Effector memory CD4-positive, alpha-beta T cell (primary cell): ENCODE results near the gene CDC42BPB.

Source experiments
- DNase-seq, 3 donors: peaks; one replicate each; pipeline ENCODE4 v3.0.0-alpha.2; 2020
- H3K27ac ChIP-seq: 2 replicates; pipeline ENCODE4 v1.7.0; 2013; ENCODE audit warnings: mild to moderate bottlenecking, low read length, moderate library complexity; ENCODE audit not compliant: insufficient read depth, poor library complexity, severe bottlenecking
- H3K27me3 ChIP-seq: replicated peaks from 2 replicates; pipeline ENCODE4 v1.7.0; 2013; ENCODE audit warnings: mild to moderate bottlenecking, low read length; ENCODE audit not compliant: insufficient read depth, control insufficient read depth, poor library complexity, severe bottlenecking
- H3K36me3 ChIP-seq: 2 replicates; pipeline ENCODE4 v1.7.0; 2013; ENCODE audit warnings: mild to moderate bottlenecking, low read length, moderate library complexity; ENCODE audit not compliant: control insufficient read depth, insufficient read depth
- H3K4me1 ChIP-seq: 2 replicates; pipeline ENCODE4 v1.7.0; 2013; ENCODE audit warnings: low read length, mild to moderate bottlenecking; ENCODE audit not compliant: control insufficient read depth, insufficient read depth, poor library complexity, severe bottlenecking
- H3K4me3 ChIP-seq: 2 replicates; pipeline ENCODE4 v1.7.0; 2013; ENCODE audit warnings: low read length, low read depth, mild to moderate bottlenecking; ENCODE audit not compliant: insufficient read depth, poor library complexity, severe bottlenecking
- H3K9me3 ChIP-seq: 2 replicates; pipeline ENCODE4 v1.7.0; 2013; ENCODE audit warnings: mild to moderate bottlenecking, low read length, moderate library complexity; ENCODE audit not compliant: control insufficient read depth

CDC42BPB gene

DNA sequence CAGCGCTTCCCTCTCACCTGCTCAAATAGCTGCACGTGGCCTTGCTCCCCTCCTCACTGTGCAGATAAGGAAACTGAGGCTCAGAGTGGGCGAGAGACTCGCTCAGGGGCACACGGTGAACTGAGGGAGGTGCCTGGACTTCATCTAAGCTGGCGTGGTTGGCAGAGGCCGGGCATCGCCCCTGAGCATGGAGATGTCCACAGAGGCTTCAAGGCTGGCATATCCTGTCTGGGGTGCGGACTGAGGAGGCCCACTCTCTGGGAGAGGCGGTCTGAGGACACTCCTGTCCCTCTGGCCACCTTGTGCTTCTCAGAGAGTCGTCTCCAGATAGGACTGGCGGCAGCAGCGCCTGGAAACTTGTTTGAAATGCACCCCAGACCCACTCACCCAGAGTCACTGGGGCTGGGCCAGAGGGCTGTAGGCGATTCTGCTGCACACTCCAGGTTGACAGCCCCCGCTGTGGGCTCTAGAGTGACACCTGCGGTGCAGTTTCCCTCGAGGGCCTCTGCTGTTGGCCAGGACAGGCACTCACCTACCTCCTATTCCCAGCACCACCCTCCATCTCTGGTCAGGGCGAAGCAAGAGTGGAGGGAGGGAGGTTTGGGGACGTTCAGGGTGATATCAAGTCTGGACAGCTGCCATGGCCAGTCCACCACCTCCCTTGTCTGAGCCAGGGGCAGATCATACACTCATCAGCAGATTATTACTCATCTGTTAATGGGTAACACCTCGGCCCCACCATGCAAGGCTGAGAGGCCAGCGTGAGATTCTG, 15.4 kb upstream of the CDC42BPB start:
- no peak overlapping the region for H3K4me3 ChIP-seq
- no peak overlapping the region for H3K27ac ChIP-seq
- no peaks in the 10 kb centered on the region for H3K9me3 ChIP-seq
- H3K4me1 ChIP-seq, result peaks cover 8% of the 10 kb centered on the region
- H3K27me3 ChIP-seq, result peaks cover 3% of the 10 kb centered on the region
- H3K36me3 ChIP-seq, result no peaks in the 10 kb centered on the region
- DNase-seq, result no peak

DNA sequence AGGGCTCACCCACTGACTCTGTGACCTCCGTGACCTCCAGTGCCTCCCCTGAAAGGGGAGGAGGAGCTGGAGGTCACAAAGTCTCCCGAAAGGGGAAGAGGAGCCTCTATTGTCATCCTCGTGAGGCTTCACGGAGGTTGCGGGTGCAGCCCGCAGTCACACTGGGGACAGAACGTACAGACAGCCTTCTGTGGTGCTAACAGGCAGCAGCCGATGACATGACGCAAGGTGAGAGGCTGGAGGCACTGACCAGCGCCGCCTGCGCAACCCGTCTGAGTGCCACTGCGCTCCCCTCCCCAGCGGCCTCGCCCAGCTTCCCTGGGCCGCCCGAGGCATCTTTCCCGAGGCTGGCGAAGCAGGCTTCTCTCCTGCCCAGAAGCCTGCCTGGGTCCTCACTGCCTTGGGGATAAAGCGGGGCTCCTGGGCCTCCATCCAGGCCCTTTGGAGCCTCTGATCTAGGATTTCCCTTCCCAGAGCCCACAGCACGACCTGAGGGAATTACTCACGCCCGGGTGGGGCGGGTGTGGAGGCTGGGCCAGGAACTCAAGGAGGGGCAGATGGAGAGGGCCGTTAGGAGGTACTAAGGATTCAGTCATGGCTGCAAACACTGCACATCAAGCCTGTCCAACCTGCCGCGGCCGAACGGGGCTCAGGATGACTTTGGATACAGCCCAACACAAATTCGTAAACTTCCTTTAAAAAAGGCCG, 14.3 kb upstream of the CDC42BPB start:
- Histone ChIP-seq H3K27me3 (peaks cover 3% of the 10 kb centered on the region), H3K36me3 (no peaks in the 10 kb centered on the region), H3K4me3 (no peak overlapping the region), H3K27ac (no peak overlapping the region), H3K4me1 (peaks cover 8% of the 10 kb centered on the region), H3K9me3 (no peaks in the 10 kb centered on the region)
- no peak for DNase-seq

DNA sequence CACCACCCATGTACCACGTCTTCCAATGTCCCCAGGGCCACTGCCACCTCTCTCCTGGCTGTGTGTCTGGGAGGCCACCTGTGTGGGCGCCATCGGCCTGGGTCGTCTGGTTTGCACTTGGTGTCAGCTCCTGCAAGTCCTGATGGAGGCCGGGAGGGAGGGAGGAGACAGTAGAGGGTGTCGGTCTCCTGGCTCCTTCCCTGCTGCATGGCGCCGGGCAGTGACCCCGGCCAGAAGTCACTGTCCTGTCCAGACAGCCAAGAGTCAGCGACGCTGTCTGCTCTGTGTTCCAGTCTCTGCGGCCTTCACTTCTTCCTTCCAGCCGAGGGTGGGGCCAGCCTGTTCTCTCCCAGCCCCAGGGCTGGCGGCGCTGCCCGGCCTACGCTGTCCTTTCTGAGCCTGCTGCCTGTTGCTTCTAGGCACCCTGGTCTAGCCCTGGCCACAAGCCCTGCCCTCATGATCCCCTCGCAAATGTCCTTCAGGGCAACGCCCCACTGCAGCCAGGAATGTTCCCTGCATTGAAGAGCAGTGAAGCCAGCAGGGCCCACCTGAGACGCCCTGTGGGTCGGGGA, 13.7 kb upstream of the CDC42BPB start:
- Histone ChIP-seq H3K4me1 (peaks cover 8% of the 10 kb centered on the region), H3K9me3 (no peaks in the 10 kb centered on the region), H3K36me3 (no peaks in the 10 kb centered on the region), H3K27ac (no peak overlapping the region), H3K27me3 (peaks cover 3% of the 10 kb centered on the region), H3K4me3 (no peak overlapping the region)
- DNase-seq, result no peak

DNA sequence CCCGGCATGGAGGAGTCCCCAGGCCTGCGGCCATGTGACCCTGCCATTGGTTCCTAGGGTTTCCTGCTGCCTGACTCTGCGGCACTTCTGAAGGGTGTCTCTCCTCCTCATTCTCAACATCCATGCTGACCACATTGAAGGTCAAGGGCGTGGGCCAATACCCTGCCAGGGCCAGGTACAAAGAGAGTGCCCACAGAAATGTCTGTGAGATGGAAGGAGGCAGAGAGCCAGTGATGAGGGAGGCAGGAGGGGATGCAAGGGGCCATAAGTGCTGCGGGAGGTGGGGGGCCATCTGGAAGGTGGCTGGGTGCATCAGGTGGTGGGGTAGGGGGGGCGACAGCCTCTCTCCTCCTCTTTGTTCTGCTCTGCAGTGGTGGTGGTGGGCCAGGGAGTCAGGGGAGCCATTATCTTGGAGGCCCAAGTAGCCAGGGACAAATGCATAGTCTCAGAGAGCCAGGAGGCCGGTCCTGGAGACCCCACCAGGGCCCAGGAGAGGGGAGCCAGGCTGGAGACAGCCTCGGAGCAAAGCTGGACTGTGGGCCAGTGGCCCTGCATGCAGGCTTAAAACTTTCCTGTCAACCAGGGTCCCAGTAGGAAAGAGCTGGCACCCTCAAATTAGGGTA, 13.0 kb upstream of the CDC42BPB start:
- no peak for DNase-seq
- no peaks in the 10 kb centered on the region for H3K9me3 ChIP-seq
- H3K4me1 ChIP-seq, result peaks cover 5% of the 10 kb centered on the region
- H3K27me3 ChIP-seq, result peaks cover 3% of the 10 kb centered on the region
- no peaks in the 10 kb centered on the region for H3K36me3 ChIP-seq
- H3K27ac ChIP-seq, result no peak overlapping the region
- H3K4me3 ChIP-seq, result no peak overlapping the region

DNA sequence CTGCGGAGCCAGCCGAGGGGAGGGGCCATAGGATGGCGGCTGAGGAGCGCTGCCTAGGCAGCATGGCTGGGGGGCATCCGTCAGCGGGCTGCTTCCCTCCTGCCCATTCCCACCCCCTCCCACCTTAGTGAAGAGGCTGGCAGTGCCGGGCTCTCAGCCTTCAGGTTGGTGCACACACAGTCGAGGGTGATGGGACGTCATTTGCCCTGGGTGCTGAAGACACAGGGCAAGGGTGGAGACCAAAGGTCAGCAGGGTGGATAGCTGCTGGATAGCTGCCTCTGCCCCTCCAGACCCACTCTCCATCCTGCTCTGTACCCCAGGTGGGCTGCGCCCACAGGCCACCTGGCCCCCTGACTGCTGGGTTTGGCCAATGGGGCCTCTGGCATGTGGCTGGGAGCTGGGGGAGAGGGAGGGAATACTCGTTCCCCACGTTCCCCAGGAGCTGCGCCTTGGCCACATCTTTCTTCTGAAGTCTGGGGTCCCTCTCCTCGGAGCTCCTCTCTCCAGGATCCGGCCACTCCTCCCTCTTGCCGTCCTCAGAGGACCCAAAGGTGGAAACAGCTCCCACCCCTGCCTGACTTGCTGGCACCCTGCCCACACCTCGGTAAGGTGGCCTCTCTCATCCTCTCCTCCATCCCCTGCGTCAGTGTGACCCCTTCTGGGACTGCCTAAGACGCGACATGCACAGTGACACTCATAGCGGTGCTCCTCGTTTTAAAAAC, 11.2 kb upstream of the CDC42BPB start:
- H3K36me3 ChIP-seq, result no peaks in the 10 kb centered on the region
- H3K27me3 ChIP-seq, result peaks cover 3% of the 10 kb centered on the region
- no peaks in the 10 kb centered on the region for H3K9me3 ChIP-seq
- DNase-seq, result no peak
- no peaks in the 10 kb centered on the region for H3K4me1 ChIP-seq
- no peak overlapping the region for H3K4me3 ChIP-seq
- H3K27ac ChIP-seq, result no peak overlapping the region

DNA sequence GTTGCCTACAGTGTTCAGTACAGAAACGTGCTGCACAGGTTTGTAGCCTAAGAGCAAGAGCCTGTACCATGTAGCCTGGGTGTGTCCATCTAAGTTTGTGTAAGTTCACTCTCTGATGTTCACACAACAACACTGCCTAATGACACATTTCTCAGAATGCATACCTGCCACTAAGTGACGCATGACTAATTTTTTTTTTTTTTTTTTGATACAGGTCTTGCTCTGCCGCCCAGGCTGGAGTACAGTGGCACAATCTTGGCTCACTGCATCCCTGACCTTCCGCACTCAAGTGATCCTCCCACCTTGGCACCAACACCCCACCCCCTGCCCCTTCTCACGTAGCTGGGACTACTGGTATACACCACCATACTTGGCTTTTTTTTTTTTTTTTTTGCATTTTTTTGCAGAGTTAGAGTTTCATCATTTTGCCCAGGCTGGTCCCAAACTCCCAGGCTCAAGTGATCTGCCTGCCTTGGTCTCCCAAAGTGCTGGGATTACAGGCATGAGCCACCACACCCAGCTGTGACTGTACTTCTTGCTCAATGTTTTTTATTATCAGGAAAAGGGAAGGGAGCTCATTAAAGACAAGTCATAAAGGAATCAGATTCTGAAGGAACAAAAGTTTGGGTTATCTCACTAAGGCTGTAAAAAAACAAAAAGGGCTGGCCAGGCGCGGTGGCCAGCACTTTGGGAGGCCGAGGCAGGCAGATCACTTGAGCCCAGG, 10.0 kb upstream of the CDC42BPB start:
- Histone ChIP-seq H3K36me3 (no peaks in the 10 kb centered on the region), H3K4me1 (no peaks in the 10 kb centered on the region), H3K9me3 (no peaks in the 10 kb centered on the region), H3K27me3 (peaks cover 3% of the 10 kb centered on the region), H3K4me3 (no peak overlapping the region), H3K27ac (no peak overlapping the region)
- DNase-seq, result no peak

DNA sequence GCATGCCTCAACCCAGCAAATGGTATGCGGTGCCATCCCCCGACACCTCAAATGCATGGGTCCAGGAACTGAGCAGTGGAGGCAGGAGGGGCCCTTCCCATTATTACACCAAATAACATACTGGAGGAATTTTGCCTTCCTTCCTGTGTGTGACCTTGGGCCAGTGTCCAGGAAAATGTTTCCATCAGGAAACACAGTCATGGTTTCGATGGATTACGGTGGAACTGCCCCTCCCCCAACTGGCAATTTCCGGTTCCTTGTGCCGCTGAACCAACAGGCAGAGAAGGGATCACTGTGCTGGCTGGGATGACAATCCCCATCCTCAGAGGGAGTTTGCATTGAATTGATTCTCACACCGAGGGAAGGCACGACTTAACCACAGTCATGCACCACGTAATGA, 9.1 kb upstream of the CDC42BPB start:
- peaks cover 3% of the 10 kb centered on the region for H3K27me3 ChIP-seq

DNA sequence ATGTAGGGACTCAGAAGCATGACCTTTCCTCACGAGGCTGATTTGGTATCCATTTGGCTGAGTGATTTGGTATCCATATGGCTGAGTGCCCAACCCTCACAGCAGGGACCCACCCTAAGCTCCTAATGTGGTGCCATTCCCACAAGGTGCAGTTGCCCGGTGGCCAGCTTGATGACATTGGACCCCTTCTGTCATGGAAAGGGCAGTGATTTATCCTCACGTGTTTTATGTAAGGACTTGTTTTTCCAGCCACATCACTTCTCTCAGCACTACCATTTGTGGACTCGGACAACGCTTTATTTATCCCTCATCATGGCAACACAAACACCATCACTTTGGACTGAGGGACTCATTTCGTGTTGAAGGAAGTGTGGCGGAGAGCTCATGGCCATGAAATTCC, 8.5 kb upstream of the CDC42BPB start:
- Histone ChIP-seq H3K9me3 (no peaks in the 10 kb centered on the region), H3K4me1 (no peaks in the 10 kb centered on the region), H3K27me3 (peaks cover 3% of the 10 kb centered on the region), H3K4me3 (no peak overlapping the region), H3K27ac (no peak overlapping the region), H3K36me3 (no peaks in the 10 kb centered on the region)
- DNase-seq, result no peak

More for the DNA sequence above, 9.1 kb upstream of the CDC42BPB start:
- no peaks in the 10 kb centered on the region for H3K4me1 ChIP-seq
- DNase-seq, result no peak
- no peak overlapping the region for H3K4me3 ChIP-seq
- no peaks in the 10 kb centered on the region for H3K9me3 ChIP-seq
- no peaks in the 10 kb centered on the region for H3K36me3 ChIP-seq
- H3K27ac ChIP-seq, result no peak overlapping the region

DNA sequence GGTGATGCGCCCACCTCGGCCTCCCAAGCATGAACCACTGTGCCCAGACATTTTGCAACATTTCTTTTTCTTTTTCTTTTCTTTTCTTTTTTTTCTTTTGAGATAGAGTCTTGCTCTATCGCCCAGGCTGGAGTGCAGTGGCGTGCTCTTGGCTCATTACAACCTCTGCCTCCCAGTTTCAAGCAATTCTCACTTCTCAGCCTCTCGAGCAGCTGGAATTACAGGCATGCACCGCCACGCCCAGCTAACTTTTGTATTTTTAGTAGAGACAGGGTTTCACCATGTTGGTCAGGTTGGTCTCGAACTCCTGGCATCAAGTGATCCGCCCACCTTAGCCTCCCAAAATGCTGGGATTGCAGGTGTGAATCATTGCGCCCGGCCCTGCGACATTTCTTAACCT, 7.6 kb upstream of the CDC42BPB start:
- no peak overlapping the region for H3K27ac ChIP-seq
- no peak for DNase-seq
- no peaks in the 10 kb centered on the region for H3K36me3 ChIP-seq
- no peaks in the 10 kb centered on the region for H3K4me1 ChIP-seq
- no peaks in the 10 kb centered on the region for H3K9me3 ChIP-seq
- H3K4me3 ChIP-seq, result no peak overlapping the region
- H3K27me3 ChIP-seq, result peaks cover 3% of the 10 kb centered on the region
